GM10266 (cell line): ENCODE results near the gene SLC26A6.

ENCODE experiments used
- DNase-seq: peaks from one replicate; pipeline ENCODE4 v3.0.0; 2012; ENCODE audit errors: extremely low spot score
- TF ChIP-seq, protein P1 (sequence below): IDR thresholded peaks from 2 replicates; pipeline ENCODE4 v1.5.1; 2012; ENCODE audit warnings: mild to moderate bottlenecking, low read depth; ENCODE audit not compliant: control insufficient read depth, insufficient read depth; ENCODE audit errors: missing control alignments

The SLC26A6 gene

GRCh38 chr3:48664929-48665328 is 29.7 kb upstream of the SLC26A6 start:
- TF ChIP-seq, protein P1, sequence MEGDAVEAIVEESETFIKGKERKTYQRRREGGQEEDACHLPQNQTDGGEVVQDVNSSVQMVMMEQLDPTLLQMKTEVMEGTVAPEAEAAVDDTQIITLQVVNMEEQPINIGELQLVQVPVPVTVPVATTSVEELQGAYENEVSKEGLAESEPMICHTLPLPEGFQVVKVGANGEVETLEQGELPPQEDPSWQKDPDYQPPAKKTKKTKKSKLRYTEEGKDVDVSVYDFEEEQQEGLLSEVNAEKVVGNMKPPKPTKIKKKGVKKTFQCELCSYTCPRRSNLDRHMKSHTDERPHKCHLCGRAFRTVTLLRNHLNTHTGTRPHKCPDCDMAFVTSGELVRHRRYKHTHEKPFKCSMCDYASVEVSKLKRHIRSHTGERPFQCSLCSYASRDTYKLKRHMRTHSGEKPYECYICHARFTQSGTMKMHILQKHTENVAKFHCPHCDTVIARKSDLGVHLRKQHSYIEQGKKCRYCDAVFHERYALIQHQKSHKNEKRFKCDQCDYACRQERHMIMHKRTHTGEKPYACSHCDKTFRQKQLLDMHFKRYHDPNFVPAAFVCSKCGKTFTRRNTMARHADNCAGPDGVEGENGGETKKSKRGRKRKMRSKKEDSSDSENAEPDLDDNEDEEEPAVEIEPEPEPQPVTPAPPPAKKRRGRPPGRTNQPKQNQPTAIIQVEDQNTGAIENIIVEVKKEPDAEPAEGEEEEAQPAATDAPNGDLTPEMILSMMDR, result no peak
- DNase-seq, result no peak

- TF ChIP-seq, protein P1, result no peak
- no peak for DNase-seq
These were observed 29.0 kb upstream of the SLC26A6 start for GRCh38 chr3:48664313-48664644.

DNA sequence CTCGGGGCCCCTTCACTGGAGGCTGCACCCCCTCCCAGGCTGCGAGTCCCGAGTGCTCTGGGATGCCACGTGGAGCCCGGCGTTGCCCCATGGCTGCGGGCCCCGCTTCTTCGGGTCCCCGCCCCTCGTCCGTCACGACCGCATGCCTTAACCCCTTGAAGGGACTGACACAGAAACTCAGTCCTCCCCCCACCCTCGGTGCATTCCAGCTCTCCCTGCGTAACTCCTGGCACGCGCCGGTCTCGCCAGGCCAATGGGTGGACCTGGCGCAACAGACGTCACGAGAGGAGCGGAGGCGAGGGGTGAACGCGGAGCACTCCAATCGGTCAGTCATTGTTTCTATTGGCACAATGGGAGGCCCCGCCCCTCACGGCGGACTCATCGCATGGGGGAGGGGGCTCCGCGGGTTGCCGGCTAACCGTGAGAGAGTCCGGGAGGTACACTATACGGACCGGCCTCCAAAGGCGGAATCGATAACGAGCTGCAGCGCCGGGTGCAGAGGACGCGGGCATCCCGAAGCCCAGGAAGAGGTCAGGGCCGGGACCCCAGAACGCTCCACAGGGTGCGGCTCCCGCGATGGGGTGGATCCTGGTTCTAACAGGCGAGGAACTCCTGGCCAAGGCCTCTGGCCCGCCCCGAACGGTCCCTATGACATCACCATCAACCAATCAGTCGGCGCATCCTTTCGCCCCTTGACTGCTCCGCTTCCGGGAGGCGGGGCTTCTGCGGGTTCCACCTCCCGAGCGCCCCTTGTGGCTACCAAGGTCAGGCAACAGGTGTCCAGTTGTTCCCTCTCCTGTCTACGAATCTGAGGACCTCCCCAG is 28.4 kb upstream of the SLC26A6 start:
- TF ChIP-seq, protein P1, result peak; percentile 78
- peak; percentile 99 for DNase-seq

DNA sequence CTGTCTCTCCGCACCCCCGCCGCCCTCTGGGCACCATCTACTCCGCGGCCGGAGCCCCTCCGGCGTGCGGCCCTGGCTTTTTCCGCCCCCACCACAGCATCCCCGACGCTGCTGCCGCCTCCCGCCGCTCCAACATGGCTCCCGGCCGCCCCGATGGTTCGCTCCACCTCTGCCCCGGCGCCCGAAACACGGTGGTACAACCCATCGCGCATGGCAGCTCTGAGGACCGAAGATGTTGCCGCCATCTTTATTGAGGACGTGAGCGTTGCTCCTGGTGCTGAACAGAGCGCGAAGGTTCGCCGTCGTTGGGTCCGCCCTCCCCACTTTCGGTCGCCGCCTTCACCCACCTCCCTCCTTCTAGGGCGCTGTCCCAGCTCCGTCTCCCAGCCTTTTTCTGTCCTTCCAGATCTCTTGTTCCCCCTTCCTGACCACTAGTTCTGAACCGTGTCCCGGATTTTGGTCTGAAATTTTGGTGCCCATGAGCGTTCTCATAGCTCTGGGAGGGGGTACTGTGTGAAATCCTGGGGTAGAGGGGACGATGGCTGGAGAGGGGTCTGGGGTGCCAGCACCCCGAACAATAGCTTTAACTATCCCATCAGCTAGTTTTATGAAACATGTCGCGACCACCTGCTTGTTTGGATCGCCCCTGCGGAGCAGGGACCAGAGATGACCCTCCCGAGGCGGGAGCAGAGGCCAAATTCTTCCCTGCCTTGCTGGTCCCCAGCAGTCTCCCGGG is 27.7 kb upstream of the SLC26A6 start, which contains the start of gene CELSR3:
CELSR3 (minus strand) TSS at position 134 of the 736 bp plus-strand sequence. CDS start 252 bp downstream, outside the sequence.
- TF ChIP-seq, protein P1, result no peak
- DNase-seq, result peak; percentile 79

- no peak for DNase-seq
- TF ChIP-seq, protein P1, result no peak
These were observed 27.0 kb upstream of the SLC26A6 start for GRCh38 chr3:48662145-48662752.

- TF ChIP-seq, protein P1, result no peak
- DNase-seq, result peak; percentile 94
These were observed 26.4 kb upstream of the SLC26A6 start for GRCh38 chr3:48661501-48662144.
